Rectal smooth muscle tissue (tissue), 1 donor: ENCODE results near the gene TMEM114.

Experiments
- H3K27ac ChIP-seq: one replicate; pipeline ENCODE4 v1.7.0; 2013; ENCODE audit warnings: low read depth, low read length, inconsistent platforms
- H3K27me3 ChIP-seq: one replicate; pipeline ENCODE4 v1.7.0; 2013; ENCODE audit warnings: low read length; ENCODE audit not compliant: control insufficient read depth, insufficient read depth
- H3K36me3 ChIP-seq: one replicate; pipeline ENCODE4 v1.7.0; 2013; ENCODE audit warnings: low read length; ENCODE audit not compliant: control insufficient read depth, insufficient read depth
- H3K4me1 ChIP-seq: one replicate; pipeline ENCODE4 v1.7.0; 2013; ENCODE audit warnings: low read length; ENCODE audit not compliant: control insufficient read depth, insufficient read depth
- H3K4me3 ChIP-seq: one replicate; pipeline ENCODE4 v1.7.0; 2013; ENCODE audit warnings: low read length
- H3K9ac ChIP-seq: one replicate; pipeline ENCODE4 v1.7.0; 2013; ENCODE audit warnings: low read length

The TMEM114 gene

DNA sequence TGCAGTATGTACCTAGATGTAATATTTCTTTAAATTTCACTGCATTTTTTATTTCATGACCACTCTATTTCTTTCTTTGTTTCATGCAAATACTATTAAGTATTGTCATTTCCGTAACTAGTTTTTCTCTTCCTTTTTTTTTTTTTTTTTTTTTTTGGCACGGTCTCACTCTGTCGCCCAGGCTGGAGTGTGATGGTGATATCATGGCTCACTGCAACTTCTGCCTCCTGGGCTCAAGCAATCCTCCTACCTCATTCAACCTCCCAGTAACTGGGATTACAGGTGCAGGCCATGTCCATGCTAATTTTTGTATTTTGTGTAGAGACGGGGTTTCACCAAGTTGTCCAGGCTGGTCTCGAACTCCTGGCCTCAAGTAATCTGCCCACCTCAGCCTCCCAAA lies 70.7 kb downstream of the TMEM114 start:
- H3K27me3 ChIP-seq: no peaks in the 10 kb centered on the region
- no peak overlapping the region for H3K9ac ChIP-seq
- no peak overlapping the region for H3K27ac ChIP-seq
- no peaks in the 10 kb centered on the region for H3K4me1 ChIP-seq
- no peaks in the 10 kb centered on the region for H3K36me3 ChIP-seq
- H3K4me3 ChIP-seq: no peak overlapping the region
